Measurements from ENCODE around the gene HOXD11.

HOXD11 gene

GRCh38 chr2:176106581-176107539 lies at the start of gene HOXD11:
TSS of gene HOXD11 (plus strand) at chr2:176107280. CDS start at chr2:176107356, 76 bp downstream.
- no peak for DNase-seq

- DNase-seq = no peak
Measured at GRCh38 chr2:176063958-176064357, 43.1 kb upstream of the HOXD11 start.

- DNase-seq = no peak
Measured at GRCh38 chr2:176066645-176067588, 40.2 kb upstream of the HOXD11 start.

GRCh38 chr2:176067589-176068418 lies 39.3 kb upstream of the HOXD11 start:
- no peak for DNase-seq

GRCh38 chr2:176068419-176068832 lies 38.7 kb upstream of the HOXD11 start:
- DNase-seq = no peak

GRCh38 chr2:176071330-176072291 lies 35.5 kb upstream of the HOXD11 start:
- DNase-seq = no peak

GRCh38 chr2:176072292-176072669 lies 34.8 kb upstream of the HOXD11 start:
- DNase-seq = no peak

- no peak for DNase-seq
Measured at GRCh38 chr2:176072951-176073904, 33.9 kb upstream of the HOXD11 start.

- no peak for DNase-seq
Measured at GRCh38 chr2:176074919-176075425, 32.1 kb upstream of the HOXD11 start.

- no peak for DNase-seq
Measured at GRCh38 chr2:176075481-176075880, 31.6 kb upstream of the HOXD11 start.

- DNase-seq = no peak
Measured at GRCh38 chr2:176076063-176076462, 31.0 kb upstream of the HOXD11 start.

GRCh38 chr2:176076796-176077195 lies 30.3 kb upstream of the HOXD11 start:
- DNase-seq = no peak

- no peak for DNase-seq
Measured at GRCh38 chr2:176078541-176079284, 28.4 kb upstream of the HOXD11 start.

GRCh38 chr2:176079285-176079830 lies 27.7 kb upstream of the HOXD11 start:
- DNase-seq = no peak

GRCh38 chr2:176079831-176080539 lies 27.1 kb upstream of the HOXD11 start:
- no peak for DNase-seq

- DNase-seq = no peak
Measured at GRCh38 chr2:176080540-176081375, 26.3 kb upstream of the HOXD11 start.

GRCh38 chr2:176081376-176081836 lies 25.7 kb upstream of the HOXD11 start:
- DNase-seq = no peak
